Measurements from ENCODE around the gene ZNF511.
"Not testable (repeated sequence)": the region's sequence is repeated elsewhere in the genome, so short reads cannot be mapped to it uniquely, and the experiment has no call there.

ZNF511 gene

GRCh38 chr10:133308421-133309099 lies at the start of gene ZNF511, which contains the start of gene TUBGCP2:
TSS of gene ZNF511 (plus strand) at chr10:133308914. CDS start at chr10:133308944, 30 bp downstream.
TSS of gene TUBGCP2 (minus strand) at chr10:133308872. CDS start at chr10:133302941, 5,931 bp downstream.
- peaks cover 54% of the 10 kb centered on the region for H3K36me3 ChIP-seq
- peaks cover 44% of the 10 kb centered on the region for H3K4me1 ChIP-seq
- H3K27ac ChIP-seq = peak within 1 kb of the TSS; percentile 97
- H3K4me3 ChIP-seq = peak within 1 kb of the TSS; percentile 100
- H3K9me3 ChIP-seq = no peaks in the 10 kb centered on the region
- no peak for TF ChIP-seq Cebpa-rat (IDR thresholded peaks at IDR 0.05)
- H3K4me2 ChIP-seq = peak within 1 kb of the TSS; percentile 96
- H3K27me3 ChIP-seq = no peaks in the 10 kb centered on the region
- peaks cover 71% of the 10 kb centered on the region for H4K20me1 ChIP-seq
- H3K9ac ChIP-seq = peak within 1 kb of the TSS; percentile 96

- peak overlapping the region; percentile 98 for H3K4me2 ChIP-seq
- peaks cover 31% of the 10 kb centered on the region for H4K20me1 ChIP-seq
- H3K9ac ChIP-seq = peak overlapping the region; percentile 69; the same call in 1 of the 2 replicates
- peaks cover 14% of the 10 kb centered on the region for H3K27me3 ChIP-seq
- no peaks in the 10 kb centered on the region for H3K9me3 ChIP-seq
- H3K4me1 ChIP-seq = peaks cover 90% of the 10 kb centered on the region
- TF ChIP-seq Cebpa-rat (IDR thresholded peaks at IDR 0.05) = no peak
- no peaks in the 10 kb centered on the region for H3K36me3 ChIP-seq
- H3K4me3 ChIP-seq = peak overlapping the region; percentile 32; the same call in 1 of the 2 replicates
- H3K27ac ChIP-seq = peak overlapping the region; percentile 98
Observed at GRCh38 chr10:133259602-133259989, 49.1 kb upstream of the ZNF511 start.

- peak overlapping the region; percentile 70 for H3K4me3 ChIP-seq
- H3K27ac ChIP-seq = peak overlapping the region; percentile 85
- H3K9ac ChIP-seq = peak overlapping the region; percentile 79
- H3K36me3 ChIP-seq = no peaks in the 10 kb centered on the region
- H3K27me3 ChIP-seq = peaks cover 14% of the 10 kb centered on the region
- peaks cover 76% of the 10 kb centered on the region for H3K4me1 ChIP-seq
- TF ChIP-seq Cebpa-rat (IDR thresholded peaks at IDR 0.05) = no peak
- peaks cover 31% of the 10 kb centered on the region for H4K20me1 ChIP-seq
- H3K9me3 ChIP-seq = no peaks in the 10 kb centered on the region
- H3K4me2 ChIP-seq = peak overlapping the region; percentile 98
Observed at GRCh38 chr10:133260895-133261725, 47.6 kb upstream of the ZNF511 start.

- TF ChIP-seq Cebpa-rat (IDR thresholded peaks at IDR 0.05) = no peak
- Histone ChIP-seq H4K20me1 (peaks cover 31% of the 10 kb centered on the region), H3K4me2 (peak overlapping the region; percentile 98), H3K4me3 (peak overlapping the region; percentile 70), H3K9me3 (no peaks in the 10 kb centered on the region), H3K36me3 (no peaks in the 10 kb centered on the region), H3K27ac (peak overlapping the region; percentile 85), H3K4me1 (peaks cover 69% of the 10 kb centered on the region), H3K9ac (peak overlapping the region; percentile 79), H3K27me3 (peaks cover 14% of the 10 kb centered on the region)
Observed at GRCh38 chr10:133261726-133262325, 46.9 kb upstream of the ZNF511 start.

GRCh38 chr10:133262696-133263095 lies 46.0 kb upstream of the ZNF511 start:
- Histone ChIP-seq H3K27me3 (peaks cover 14% of the 10 kb centered on the region), H3K4me1 (peaks cover 60% of the 10 kb centered on the region), H3K27ac (no peak overlapping the region), H3K9me3 (no peaks in the 10 kb centered on the region), H3K36me3 (no peaks in the 10 kb centered on the region), H3K4me2 (peak overlapping the region; percentile 86), H4K20me1 (peaks cover 27% of the 10 kb centered on the region), H3K9ac (no peak overlapping the region), H3K4me3 (peak overlapping the region; percentile 54; the same call in 1 of the 2 replicates)
- no peak for TF ChIP-seq Cebpa-rat (IDR thresholded peaks at IDR 0.05)

- Histone ChIP-seq H3K4me3 (no peak overlapping the region), H3K4me2 (peak overlapping the region; percentile 86), H3K27ac (no peak overlapping the region), H3K9me3 (no peaks in the 10 kb centered on the region), H3K27me3 (peaks cover 14% of the 10 kb centered on the region), H3K4me1 (peaks cover 50% of the 10 kb centered on the region), H3K36me3 (no peaks in the 10 kb centered on the region), H4K20me1 (peaks cover 17% of the 10 kb centered on the region), H3K9ac (no peak overlapping the region)
- no peak for TF ChIP-seq Cebpa-rat (IDR thresholded peaks at IDR 0.05)
Observed at GRCh38 chr10:133263674-133264073, 45.0 kb upstream of the ZNF511 start.

GRCh38 chr10:133264461-133264860 lies 44.3 kb upstream of the ZNF511 start:
- no peak for TF ChIP-seq Cebpa-rat (IDR thresholded peaks at IDR 0.05)
- Histone ChIP-seq H3K4me2 (peak overlapping the region; percentile 18), H3K9me3 (no peaks in the 10 kb centered on the region), H3K27ac (no peak overlapping the region), H3K27me3 (peaks cover 14% of the 10 kb centered on the region), H3K4me3 (no peak overlapping the region), H3K36me3 (no peaks in the 10 kb centered on the region), H3K9ac (no peak overlapping the region), H4K20me1 (peaks cover 14% of the 10 kb centered on the region), H3K4me1 (peaks cover 53% of the 10 kb centered on the region)

- Histone ChIP-seq H3K4me1 (peaks cover 53% of the 10 kb centered on the region), H3K27me3 (peaks cover 14% of the 10 kb centered on the region)
- H3K9ac ChIP-seq, H3K27ac ChIP-seq, H3K4me3 ChIP-seq, H3K36me3 ChIP-seq, H3K9me3 ChIP-seq, H3K4me2 ChIP-seq, H4K20me1 ChIP-seq: not testable (repeated sequence)
Observed at GRCh38 chr10:133265052-133265451, 43.7 kb upstream of the ZNF511 start.

GRCh38 chr10:133266056-133266795 lies 42.5 kb upstream of the ZNF511 start:
- H4K20me1 ChIP-seq = no peaks in the 10 kb centered on the region; the same call in none of the 2 replicates
- H3K27me3 ChIP-seq = peaks cover 14% of the 10 kb centered on the region

More at GRCh38 chr10:133266056-133266795, 42.5 kb upstream of the ZNF511 start:
- Histone ChIP-seq H3K4me3 (no peak overlapping the region), H3K9ac (no peak overlapping the region), H3K9me3 (no peaks in the 10 kb centered on the region), H3K4me2 (no peak overlapping the region), H3K27ac (no peak overlapping the region), H3K36me3 (no peaks in the 10 kb centered on the region; the same call in 1 of the 2 replicates), H3K4me1 (peaks cover 45% of the 10 kb centered on the region)
- TF ChIP-seq Cebpa-rat (IDR thresholded peaks at IDR 0.05) = no peak
